OCI-LY3 (cell line): Measurements from ENCODE around the gene UGT2B15.

Source experiments
- H2AFZ ChIP-seq: fragments of 200-600, 300-600 bp; shearing (Covaris generic); 2 replicates; pipeline ENCODE4 v1.6.0; 2014; ENCODE audit warnings: antibody characterized with exemption, low read depth, low read length
- H3K27ac ChIP-seq: fragments of 200-600, 300-600 bp; sonication (generic); 2 replicates; pipeline ENCODE4 v1.5.1; 2014; ENCODE audit warnings: mild to moderate bottlenecking, low read length, moderate library complexity, mixed read lengths
- H3K27me3 ChIP-seq: fragments of 200-600, 300-600 bp; sonication (generic); 2 replicates; pipeline ENCODE4 v1.6.1; 2014; ENCODE audit warnings: low read depth, low read length, mixed read lengths
- H3K36me3 ChIP-seq: fragments of 200-600, 300-600 bp; sonication (generic); replicated peaks from 2 replicates; pipeline ENCODE3; 2014; ENCODE audit warnings: low read depth, low read length, mixed read lengths
- H3K4me1 ChIP-seq: fragments of 300-600, 200-600 bp; sonication (generic); 2 replicates; pipeline ENCODE4 v1.6.1; 2014; ENCODE audit warnings: low read length, mixed read lengths
- H3K4me2 ChIP-seq: fragments of 200-600, 300-600 bp; sonication (generic); 2 replicates; pipeline ENCODE4 v1.6.1; 2014; ENCODE audit warnings: low read length, mixed read lengths
- H3K4me3 ChIP-seq: fragments of 300-600, 200-600 bp; sonication (generic); 2 replicates; pipeline ENCODE4 v1.5.1; 2014; ENCODE audit warnings: antibody characterized with exemption, mild to moderate bottlenecking, low read length, moderate library complexity
- H3K79me2 ChIP-seq: fragments of 300-600, 200-600 bp; shearing (Covaris generic); 2 replicates; pipeline ENCODE4 v1.6.1; 2014; ENCODE audit warnings: mild to moderate bottlenecking, low read length, mixed read lengths
- H3K9ac ChIP-seq: fragments of 300-600, 200-600 bp; shearing (Covaris generic); 2 replicates; pipeline ENCODE4 v1.6.0; 2014; ENCODE audit warnings: mild to moderate bottlenecking, low read length, moderate library complexity
- H3K9me3 ChIP-seq: fragments of 200-600, 300-600 bp; shearing (Covaris generic); 2 replicates; pipeline ENCODE4 v1.6.1; 2014; ENCODE audit warnings: low read length, mixed read lengths; ENCODE audit not compliant: insufficient read depth
- H4K20me1 ChIP-seq: fragments of 200-600, 300-600 bp; sonication (generic); 2 replicates; pipeline ENCODE4 v1.6.1; 2016; ENCODE audit warnings: low read length, mixed read lengths; ENCODE audit not compliant: insufficient read depth
- CTCF ChIP-seq: fragments of 200-600, 300-600 bp; sonication (generic); IDR thresholded peaks from 2 replicates; pipeline ENCODE4 v1.5.1; 2014; ENCODE audit warnings: antibody characterized with exemption, low read length, low read depth
- EZH2phosphoT487 ChIP-seq: fragments of 200-600 bp; shearing (Covaris generic); IDR thresholded peaks from 2 replicates; pipeline ENCODE4 v1.6.1; 2018; ENCODE audit warnings: antibody characterized with exemption, mixed run types, low read depth

UGT2B15 gene

GRCh38 chr4:68615699-68616422 is 54.6 kb downstream of the UGT2B15 start:
- TF ChIP-seq EZH2phosphoT487 = no peak
- TF ChIP-seq CTCF = no peak
- Histone ChIP-seq H3K9me3 (no peaks in the 10 kb centered on the region), H3K27me3 (no peaks in the 10 kb centered on the region)

GRCh38 chr4:68613752-68614151 is 56.7 kb downstream of the UGT2B15 start:
- Histone ChIP-seq H2AFZ (no peak overlapping the region), H4K20me1 (no peaks in the 10 kb centered on the region), H3K4me1 (no peaks in the 10 kb centered on the region), H3K27me3 (no peaks in the 10 kb centered on the region), H3K4me3 (no peak overlapping the region), H3K27ac (no peak overlapping the region), H3K9ac (no peak overlapping the region), H3K4me2 (no peak overlapping the region), H3K79me2 (no peaks in the 10 kb centered on the region), H3K36me3 (no peaks in the 10 kb centered on the region), H3K9me3 (no peaks in the 10 kb centered on the region)
- TF ChIP-seq CTCF (no peak), EZH2phosphoT487 (no peak)

More at GRCh38 chr4:68615699-68616422, 54.6 kb downstream of the UGT2B15 start:
- Histone ChIP-seq H3K4me2 (no peak overlapping the region), H3K27ac (no peak overlapping the region), H3K36me3 (no peaks in the 10 kb centered on the region), H3K4me3 (no peak overlapping the region), H4K20me1 (no peaks in the 10 kb centered on the region), H3K9ac (no peak overlapping the region), H3K4me1 (no peaks in the 10 kb centered on the region), H3K79me2 (no peaks in the 10 kb centered on the region), H2AFZ (no peak overlapping the region)

GRCh38 chr4:68606240-68606639 is 64.2 kb downstream of the UGT2B15 start:
- no peak overlapping the region for H3K9ac ChIP-seq
- no peak overlapping the region for H3K27ac ChIP-seq
- H3K4me3 ChIP-seq = no peak overlapping the region
- no peaks in the 10 kb centered on the region for H3K36me3 ChIP-seq
- H4K20me1 ChIP-seq = no peaks in the 10 kb centered on the region
- H3K27me3 ChIP-seq = no peaks in the 10 kb centered on the region
- no peak overlapping the region for H2AFZ ChIP-seq
- TF ChIP-seq CTCF (no peak), EZH2phosphoT487 (no peak)
- no peaks in the 10 kb centered on the region for H3K9me3 ChIP-seq
- no peaks in the 10 kb centered on the region for H3K4me1 ChIP-seq
- no peaks in the 10 kb centered on the region for H3K79me2 ChIP-seq
- no peak overlapping the region for H3K4me2 ChIP-seq

- TF ChIP-seq EZH2phosphoT487 (no peak), CTCF (no peak)
- H2AFZ ChIP-seq = no peak overlapping the region
Observed at GRCh38 chr4:68599150-68599549, 71.3 kb downstream of the UGT2B15 start.

More at GRCh38 chr4:68599150-68599549, 71.3 kb downstream of the UGT2B15 start:
- H3K36me3 ChIP-seq = no peaks in the 10 kb centered on the region
- H3K4me3 ChIP-seq = no peak overlapping the region
- no peaks in the 10 kb centered on the region for H3K9me3 ChIP-seq
- H4K20me1 ChIP-seq = no peaks in the 10 kb centered on the region
- H3K4me2 ChIP-seq = no peak overlapping the region
- no peaks in the 10 kb centered on the region for H3K4me1 ChIP-seq
- H3K79me2 ChIP-seq = no peaks in the 10 kb centered on the region
- H3K27me3 ChIP-seq = no peaks in the 10 kb centered on the region
- H3K9ac ChIP-seq = no peak overlapping the region
- no peak overlapping the region for H3K27ac ChIP-seq
